ENCODE results near the gene TNFRSF12A.
A peak's percentile ranks its signal among the peaks of the same experiment; 100 is the strongest.

The TNFRSF12A gene

GRCh38 chr16:2991566-2992261 lies 28.5 kb upstream of the TNFRSF12A start:
- no peak for DNase-seq (ENCODE audit: low read depth)
- no peak overlapping the region for H3K4me3 ChIP-seq (ENCODE audit: low read length)
- no peak for TF ChIP-seq CTCF (IDR thresholded peaks at IDR 0.05; ENCODE audit: insufficient read depth, low read depth, low read length, missing control alignments)

- TF ChIP-seq CTCF (IDR thresholded peaks at IDR 0.05; ENCODE audit: insufficient read depth, low read depth, low read length, missing control alignments): no peak
- DNase-seq (ENCODE audit: low read depth): peak; percentile 77
- no peak overlapping the region for H3K4me3 ChIP-seq (ENCODE audit: low read length)
These were observed 27.6 kb upstream of the TNFRSF12A start for GRCh38 chr16:2992383-2993081.

GRCh38 chr16:2996298-2996697 lies 23.9 kb upstream of the TNFRSF12A start:
- DNase-seq (ENCODE audit: low read depth): no peak
- H3K4me3 ChIP-seq (ENCODE audit: low read length): no peak overlapping the region
- TF ChIP-seq CTCF (IDR thresholded peaks at IDR 0.05; ENCODE audit: insufficient read depth, low read depth, low read length, missing control alignments): no peak

- DNase-seq (ENCODE audit: low read depth): no peak
- H3K4me3 ChIP-seq (ENCODE audit: low read length): no peak overlapping the region
- TF ChIP-seq CTCF (IDR thresholded peaks at IDR 0.05; ENCODE audit: insufficient read depth, low read depth, low read length, missing control alignments): no peak
These were observed 20.2 kb upstream of the TNFRSF12A start for GRCh38 chr16:2999929-3000328.

GRCh38 chr16:3000540-3000939 lies 19.6 kb upstream of the TNFRSF12A start:
- TF ChIP-seq CTCF (IDR thresholded peaks at IDR 0.05; ENCODE audit: insufficient read depth, low read depth, low read length, missing control alignments): no peak
- H3K4me3 ChIP-seq (ENCODE audit: low read length): no peak overlapping the region
- no peak for DNase-seq (ENCODE audit: low read depth)

- DNase-seq (ENCODE audit: low read depth): no peak
- TF ChIP-seq CTCF (IDR thresholded peaks at IDR 0.05; ENCODE audit: insufficient read depth, low read depth, low read length, missing control alignments): no peak
- no peak overlapping the region for H3K4me3 ChIP-seq (ENCODE audit: low read length)
These were observed 18.9 kb upstream of the TNFRSF12A start for GRCh38 chr16:3001316-3001715.

Data from epithelial cell of esophagus (primary cell).